ENCODE data around the gene SS18L1.
A peak's percentile ranks its signal among the peaks of the same experiment; 100 is the strongest.

GRCh38 chr20:62156592-62157386 lies 13.2 kb downstream of the SS18L1 start:
- TF ChIP-seq CTCF (IDR thresholded peaks at IDR 0.05): peak in 5 of 7 experiments; percentile 34 to 61 (median 45)
- no peak for TF ChIP-seq POLR2A (IDR thresholded peaks at IDR 0.05)
